ENCODE results near the gene ILKAP.

DNA sequence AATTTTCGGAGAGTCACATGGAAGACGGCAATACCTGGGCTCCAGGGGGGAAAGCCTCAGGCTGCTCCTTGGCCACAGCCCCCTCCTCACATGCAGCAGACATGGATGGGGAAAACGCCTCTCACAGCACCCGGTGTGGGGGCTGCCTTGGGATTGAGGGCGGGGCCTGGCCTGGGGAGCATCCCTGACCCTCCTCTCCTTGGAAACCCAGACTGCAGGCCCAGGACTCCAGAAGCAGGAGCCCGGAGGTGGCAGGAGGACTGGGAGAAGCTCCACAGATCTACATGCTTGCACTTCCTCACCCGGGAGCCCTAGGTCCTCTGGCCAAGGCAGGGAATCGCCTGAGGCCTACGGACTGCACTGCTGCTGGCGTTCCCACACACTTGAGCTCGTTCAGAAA, 48.5 kb upstream of the ILKAP start:
- TF ChIP-seq POLR2A (IDR thresholded peaks at IDR 0.05), result no peak
- TF ChIP-seq, protein P1, sequence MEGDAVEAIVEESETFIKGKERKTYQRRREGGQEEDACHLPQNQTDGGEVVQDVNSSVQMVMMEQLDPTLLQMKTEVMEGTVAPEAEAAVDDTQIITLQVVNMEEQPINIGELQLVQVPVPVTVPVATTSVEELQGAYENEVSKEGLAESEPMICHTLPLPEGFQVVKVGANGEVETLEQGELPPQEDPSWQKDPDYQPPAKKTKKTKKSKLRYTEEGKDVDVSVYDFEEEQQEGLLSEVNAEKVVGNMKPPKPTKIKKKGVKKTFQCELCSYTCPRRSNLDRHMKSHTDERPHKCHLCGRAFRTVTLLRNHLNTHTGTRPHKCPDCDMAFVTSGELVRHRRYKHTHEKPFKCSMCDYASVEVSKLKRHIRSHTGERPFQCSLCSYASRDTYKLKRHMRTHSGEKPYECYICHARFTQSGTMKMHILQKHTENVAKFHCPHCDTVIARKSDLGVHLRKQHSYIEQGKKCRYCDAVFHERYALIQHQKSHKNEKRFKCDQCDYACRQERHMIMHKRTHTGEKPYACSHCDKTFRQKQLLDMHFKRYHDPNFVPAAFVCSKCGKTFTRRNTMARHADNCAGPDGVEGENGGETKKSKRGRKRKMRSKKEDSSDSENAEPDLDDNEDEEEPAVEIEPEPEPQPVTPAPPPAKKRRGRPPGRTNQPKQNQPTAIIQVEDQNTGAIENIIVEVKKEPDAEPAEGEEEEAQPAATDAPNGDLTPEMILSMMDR (IDR thresholded peaks at IDR 0.05), result no peak
